Measurements from ENCODE around the gene TNKS1BP1. TPM values are rescaled to one million over a fixed set of nuclear protein-coding genes. Genes with fewer than 3 reads are reported as not detected.

Gene TNKS1BP1, protein sequence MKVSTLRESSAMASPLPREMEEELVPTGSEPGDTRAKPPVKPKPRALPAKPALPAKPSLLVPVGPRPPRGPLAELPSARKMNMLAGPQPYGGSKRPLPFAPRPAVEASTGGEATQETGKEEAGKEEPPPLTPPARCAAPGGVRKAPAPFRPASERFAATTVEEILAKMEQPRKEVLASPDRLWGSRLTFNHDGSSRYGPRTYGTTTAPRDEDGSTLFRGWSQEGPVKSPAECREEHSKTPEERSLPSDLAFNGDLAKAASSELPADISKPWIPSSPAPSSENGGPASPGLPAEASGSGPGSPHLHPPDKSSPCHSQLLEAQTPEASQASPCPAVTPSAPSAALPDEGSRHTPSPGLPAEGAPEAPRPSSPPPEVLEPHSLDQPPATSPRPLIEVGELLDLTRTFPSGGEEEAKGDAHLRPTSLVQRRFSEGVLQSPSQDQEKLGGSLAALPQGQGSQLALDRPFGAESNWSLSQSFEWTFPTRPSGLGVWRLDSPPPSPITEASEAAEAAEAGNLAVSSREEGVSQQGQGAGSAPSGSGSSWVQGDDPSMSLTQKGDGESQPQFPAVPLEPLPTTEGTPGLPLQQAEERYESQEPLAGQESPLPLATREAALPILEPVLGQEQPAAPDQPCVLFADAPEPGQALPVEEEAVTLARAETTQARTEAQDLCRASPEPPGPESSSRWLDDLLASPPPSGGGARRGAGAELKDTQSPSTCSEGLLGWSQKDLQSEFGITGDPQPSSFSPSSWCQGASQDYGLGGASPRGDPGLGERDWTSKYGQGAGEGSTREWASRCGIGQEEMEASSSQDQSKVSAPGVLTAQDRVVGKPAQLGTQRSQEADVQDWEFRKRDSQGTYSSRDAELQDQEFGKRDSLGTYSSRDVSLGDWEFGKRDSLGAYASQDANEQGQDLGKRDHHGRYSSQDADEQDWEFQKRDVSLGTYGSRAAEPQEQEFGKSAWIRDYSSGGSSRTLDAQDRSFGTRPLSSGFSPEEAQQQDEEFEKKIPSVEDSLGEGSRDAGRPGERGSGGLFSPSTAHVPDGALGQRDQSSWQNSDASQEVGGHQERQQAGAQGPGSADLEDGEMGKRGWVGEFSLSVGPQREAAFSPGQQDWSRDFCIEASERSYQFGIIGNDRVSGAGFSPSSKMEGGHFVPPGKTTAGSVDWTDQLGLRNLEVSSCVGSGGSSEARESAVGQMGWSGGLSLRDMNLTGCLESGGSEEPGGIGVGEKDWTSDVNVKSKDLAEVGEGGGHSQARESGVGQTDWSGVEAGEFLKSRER (N-terminal part only)
- 22.8 TPM for total RNA-seq

GRCh38 chr11:57324886-57325734 is at the start of gene TNKS1BP1:
TNKS1BP1 (minus strand) TSS chr11:57324952; CDS start chr11:57321885, 3,067 bp downstream.

DNA sequence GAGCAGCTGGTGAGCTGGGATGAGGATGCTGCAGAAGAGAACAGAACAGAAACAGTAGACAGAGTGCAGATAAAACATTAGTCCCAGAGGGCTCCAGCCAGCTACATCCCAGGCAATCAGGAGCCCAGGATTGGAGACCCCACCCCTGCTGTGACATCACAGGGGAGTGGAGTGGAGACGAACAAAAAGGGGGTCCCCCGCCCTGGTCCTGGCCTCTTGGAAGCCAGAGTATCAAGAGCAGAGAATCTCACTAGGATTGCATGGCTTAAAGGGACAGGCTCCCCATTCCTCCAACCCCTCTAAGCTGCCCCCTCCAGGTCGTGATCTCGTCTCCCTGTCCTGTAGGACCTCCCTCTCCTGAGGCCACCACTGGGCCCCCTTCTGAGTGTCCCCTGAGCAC is 13.4 kb upstream of the TNKS1BP1 start, which contains the start of gene P2RX3:
TSS of gene P2RX3 (plus strand) at position 211 of the 400 bp plus-strand sequence. CDS start 199 bp downstream, outside the sequence.

GRCh38 chr11:57335343-57336110 is 10.8 kb upstream of the TNKS1BP1 start, which contains the start of gene SSRP1:
SSRP1 (minus strand) TSS chr11:57335892; CDS start chr11:57335121, 771 bp downstream.

Other genes with a start within 250 kb of the TNKS1BP1 start
- gene LRRC55, start 143.0 kb downstream of the TNKS1BP1 start, total RNA-seq: 26.8 TPM
- 25.1 TPM for gene APLNR, start 87.7 kb downstream of the TNKS1BP1 start, total RNA-seq
- 52.8 TPM for gene SSRP1, start 10.9 kb upstream of the TNKS1BP1 start, total RNA-seq
- gene P2RX3, start 13.4 kb upstream of the TNKS1BP1 start, total RNA-seq: 0.23 TPM
- not detected for gene PRG3, start 56.2 kb upstream of the TNKS1BP1 start, total RNA-seq
- gene PRG2, start 65.7 kb upstream of the TNKS1BP1 start, total RNA-seq: 0.46 TPM
- 8.8 TPM for gene SLC43A3, start 102.2 kb upstream of the TNKS1BP1 start, total RNA-seq
- gene RTN4RL2, start 135.6 kb upstream of the TNKS1BP1 start, total RNA-seq: 0.46 TPM
- 2.1 TPM for gene SLC43A1, start 190.8 kb upstream of the TNKS1BP1 start, total RNA-seq
- 23.3 TPM for gene TIMM10, start 205.8 kb upstream of the TNKS1BP1 start, total RNA-seq
- not detected for gene SMTNL1, start 212.6 kb upstream of the TNKS1BP1 start, total RNA-seq
- 51.4 TPM for gene UBE2L6, start 242.7 kb upstream of the TNKS1BP1 start, total RNA-seq